SU-DHL-6 (cell line): Measurements from ENCODE around the gene CDC42EP5.

Source experiments
- EZH2phosphoT487 ChIP-seq: fragments of 200-600 bp; sonication (generic), shearing (Covaris generic); conservative IDR thresholded peaks from 2 replicates; pipeline ENCODE4 v1.6.1; 2018; ENCODE audit warnings: mild to moderate bottlenecking, antibody characterized with exemption, low read length, moderate library complexity, mixed read lengths
- TF ChIP-seq, protein P1 (sequence below): fragments of 200-600 bp; sonication (generic); IDR thresholded peaks from one replicate; pipeline ENCODE4 v1.5.1; 2017; ENCODE audit warnings: antibody characterized with exemption, mild to moderate bottlenecking, low read length, moderate library complexity; ENCODE audit not compliant: insufficient read depth, poor library complexity, severe bottlenecking

DNA sequence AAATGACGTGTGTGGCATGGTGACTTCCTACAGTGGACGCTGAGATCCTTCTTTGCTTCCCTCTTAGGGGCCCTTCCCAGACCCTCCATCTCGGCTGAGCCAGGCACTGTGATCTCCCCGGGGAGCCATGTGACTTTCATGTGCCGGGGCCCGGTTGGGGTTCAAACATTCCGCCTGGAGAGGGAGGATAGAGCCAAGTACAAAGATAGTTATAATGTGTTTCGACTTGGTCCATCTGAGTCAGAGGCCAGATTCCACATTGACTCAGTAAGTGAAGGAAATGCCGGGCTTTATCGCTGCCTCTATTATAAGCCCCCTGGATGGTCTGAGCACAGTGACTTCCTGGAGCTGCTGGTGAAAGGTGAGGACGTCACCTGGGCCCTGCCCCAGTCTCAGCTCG is 34.7 kb upstream of the CDC42EP5 start:
- TF ChIP-seq, protein P1, sequence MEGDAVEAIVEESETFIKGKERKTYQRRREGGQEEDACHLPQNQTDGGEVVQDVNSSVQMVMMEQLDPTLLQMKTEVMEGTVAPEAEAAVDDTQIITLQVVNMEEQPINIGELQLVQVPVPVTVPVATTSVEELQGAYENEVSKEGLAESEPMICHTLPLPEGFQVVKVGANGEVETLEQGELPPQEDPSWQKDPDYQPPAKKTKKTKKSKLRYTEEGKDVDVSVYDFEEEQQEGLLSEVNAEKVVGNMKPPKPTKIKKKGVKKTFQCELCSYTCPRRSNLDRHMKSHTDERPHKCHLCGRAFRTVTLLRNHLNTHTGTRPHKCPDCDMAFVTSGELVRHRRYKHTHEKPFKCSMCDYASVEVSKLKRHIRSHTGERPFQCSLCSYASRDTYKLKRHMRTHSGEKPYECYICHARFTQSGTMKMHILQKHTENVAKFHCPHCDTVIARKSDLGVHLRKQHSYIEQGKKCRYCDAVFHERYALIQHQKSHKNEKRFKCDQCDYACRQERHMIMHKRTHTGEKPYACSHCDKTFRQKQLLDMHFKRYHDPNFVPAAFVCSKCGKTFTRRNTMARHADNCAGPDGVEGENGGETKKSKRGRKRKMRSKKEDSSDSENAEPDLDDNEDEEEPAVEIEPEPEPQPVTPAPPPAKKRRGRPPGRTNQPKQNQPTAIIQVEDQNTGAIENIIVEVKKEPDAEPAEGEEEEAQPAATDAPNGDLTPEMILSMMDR = no peak
- TF ChIP-seq EZH2phosphoT487 = no peak
